ENCODE data around the gene ZFP36L1. TPM values are rescaled to one million over a fixed set of nuclear protein-coding genes. Genes with fewer than 3 reads are reported as not detected.

Gene ZFP36L1
- total and polyA plus RNA-seq, 7 experiments from 2014 or later = 82.0 to 231 (median 160) TPM

- Histone ChIP-seq H3K4me3 (ENCODE audit: low read length) (no peak overlapping the region), H3K36me3 (ENCODE audit: control insufficient read depth in 2 of 3, insufficient read depth in 3 of 3, low read length in 3 of 3) (no peaks in the 10 kb centered on the region), H3K9me3 (ENCODE audit: control insufficient read depth in 2 of 3, low read length in 3 of 3) (no peaks in the 10 kb centered on the region), H3K27ac (ENCODE audit: low read depth, low read length) (no peak overlapping the region), H3K27me3 (ENCODE audit: control insufficient read depth in 2 of 2, insufficient read depth in 2 of 2, low read length in 2 of 2) (no peaks in the 10 kb centered on the region), H3K4me1 (ENCODE audit: control insufficient read depth in 2 of 2, insufficient read depth in 2 of 2, low read length in 2 of 2) (peaks cover 0 to under 1% of the 10 kb centered on the region in 2 donors)
- ChIA-PET POLR2A (interaction anchor here (0.8 to 1.8 kb wide), 4 partner anchors 10 to 87 kb away, joined by 3 to 5 read pairs (median 4); no protein-coding TSS in a partner anchor), CTCF (no interaction called here)
- Mint-ChIP-seq H3K27ac (peak overlapping the region in 1 of 9 donors; percentile 76), H3K27me3 (peaks cover 0 to 3% (median 0%) of the 10 kb centered on the region in 5 donors), H3K4me3 (no peak overlapping the region), H3K36me3 (no peaks in the 10 kb centered on the region), H3K4me1 (peaks cover 20 to 34% (median 28%) of the 10 kb centered on the region in 7 donors), H3K9me3 (peaks cover 0 to 1% (median 0%) of the 10 kb centered on the region in 11 donors)
- DNase-seq (no peak), ATAC-seq (no peak)
- intact Hi-C loops (cut with micrococcal nuclease) = no loop called here
Observed at GRCh38 chr14:68762953-68763764, 29.7 kb downstream of the ZFP36L1 start.

DNA sequence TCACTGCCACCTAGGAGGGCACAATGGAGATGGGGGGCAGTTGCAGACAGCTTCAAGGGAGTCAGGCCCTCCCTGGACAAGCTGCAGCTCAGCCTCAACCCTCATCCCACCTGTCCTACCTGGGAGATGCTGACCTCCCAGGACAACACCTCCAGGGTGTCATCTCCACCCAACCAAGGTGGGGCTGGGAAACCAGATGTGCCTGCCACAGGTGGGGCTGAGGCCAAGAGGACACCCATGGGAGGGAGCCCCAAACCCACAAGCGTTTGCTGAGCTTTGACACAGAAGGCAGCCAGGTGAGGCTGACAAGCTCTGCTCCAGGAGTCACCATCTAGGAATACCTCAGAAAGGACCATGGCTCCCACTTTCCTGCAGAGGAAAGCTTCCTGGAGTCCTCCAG lies 31.5 kb downstream of the ZFP36L1 start:
- Mint-ChIP-seq H3K27ac (no peak overlapping the region), H3K36me3 (no peaks in the 10 kb centered on the region), H3K27me3 (peaks cover 0 to 3% (median 0%) of the 10 kb centered on the region in 5 donors), H3K9me3 (peaks cover 0 to 1% (median 0%) of the 10 kb centered on the region in 11 donors), H3K4me1 (peaks cover 23 to 40% (median 29%) of the 10 kb centered on the region in 7 donors), H3K4me3 (no peak overlapping the region)
- no peak for ATAC-seq
- Histone ChIP-seq H3K36me3 (ENCODE audit: control insufficient read depth in 2 of 3, insufficient read depth in 3 of 3, low read length in 3 of 3) (no peaks in the 10 kb centered on the region), H3K4me1 (ENCODE audit: control insufficient read depth in 2 of 2, insufficient read depth in 2 of 2, low read length in 2 of 2) (peaks cover 0 to 7% of the 10 kb centered on the region in 2 donors), H3K4me3 (ENCODE audit: low read length) (no peak overlapping the region), H3K27ac (ENCODE audit: low read depth, low read length) (no peak overlapping the region), H3K9me3 (ENCODE audit: control insufficient read depth in 2 of 3, low read length in 3 of 3) (no peaks in the 10 kb centered on the region), H3K27me3 (ENCODE audit: control insufficient read depth in 2 of 2, insufficient read depth in 2 of 2, low read length in 2 of 2) (no peaks in the 10 kb centered on the region)
- POLR2A ChIA-PET = no interaction called here
- DNase-seq = no peak
- intact Hi-C loops (cut with micrococcal nuclease) = no loop called here
- CTCF ChIA-PET = no interaction called here

DNA sequence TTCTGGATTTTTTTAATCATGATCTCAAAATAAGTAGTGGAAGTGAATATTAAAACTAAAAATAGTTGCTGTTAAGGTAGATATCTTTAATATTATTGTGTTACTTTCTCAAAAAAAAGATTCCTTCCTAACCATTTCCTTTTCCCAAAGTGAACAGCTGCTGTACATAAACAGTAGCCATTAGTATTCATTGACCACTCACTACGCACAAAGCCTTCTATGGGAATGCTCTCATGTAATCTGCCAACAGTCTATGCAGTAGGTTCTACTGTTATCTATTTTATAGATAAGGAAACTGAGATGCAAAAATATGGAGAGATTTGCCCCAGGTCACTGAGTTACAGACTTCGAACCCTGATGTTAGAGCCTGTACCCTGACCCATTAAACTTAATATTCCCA lies 32.1 kb downstream of the ZFP36L1 start:
- H3K27ac Mint-ChIP-seq = no peak overlapping the region
- POLR2A ChIA-PET = no interaction called here
- H3K27me3 Mint-ChIP-seq = peaks cover 0 to 5% (median 0%) of the 10 kb centered on the region in 5 donors

GRCh38 chr14:68759937-68760336 lies 32.9 kb downstream of the ZFP36L1 start:
- CTCF ChIA-PET = no interaction called here

More for the DNA sequence above, 32.1 kb downstream of the ZFP36L1 start:
- intact Hi-C loops (cut with micrococcal nuclease) = no loop called here
- peaks cover 2 to 7% of the 10 kb centered on the region in 2 donors for H3K4me1 ChIP-seq (ENCODE audit: control insufficient read depth in 2 of 2, insufficient read depth in 2 of 2, low read length in 2 of 2)
- no peak for DNase-seq
- no peak overlapping the region for H3K4me3 ChIP-seq (ENCODE audit: low read length)
- Mint-ChIP-seq H3K4me1 (peaks cover 19 to 37% (median 28%) of the 10 kb centered on the region in 7 donors), H3K36me3 (no peaks in the 10 kb centered on the region), H3K9me3 (peaks cover 0 to 2% (median 0%) of the 10 kb centered on the region in 11 donors), H3K4me3 (no peak overlapping the region)
- no peaks in the 10 kb centered on the region for H3K27me3 ChIP-seq (ENCODE audit: control insufficient read depth in 2 of 2, insufficient read depth in 2 of 2, low read length in 2 of 2)
- CTCF ChIA-PET = no interaction called here
- H3K36me3 ChIP-seq (ENCODE audit: control insufficient read depth in 2 of 3, insufficient read depth in 3 of 3, low read length in 3 of 3) = no peaks in the 10 kb centered on the region
- no peak for ATAC-seq
- no peaks in the 10 kb centered on the region for H3K9me3 ChIP-seq (ENCODE audit: control insufficient read depth in 2 of 3, low read length in 3 of 3)
- H3K27ac ChIP-seq (ENCODE audit: low read depth, low read length) = no peak overlapping the region

GRCh38 chr14:68759017-68759560 lies 33.8 kb downstream of the ZFP36L1 start:
- no peak overlapping the region for H3K27ac ChIP-seq (ENCODE audit: low read depth, low read length)
- H3K4me3 ChIP-seq (ENCODE audit: low read length) = no peak overlapping the region
- Mint-ChIP-seq H3K36me3 (no peaks in the 10 kb centered on the region), H3K4me3 (no peak overlapping the region), H3K27me3 (peaks cover 0 to 5% (median 0%) of the 10 kb centered on the region in 5 donors), H3K9me3 (peaks cover 0 to 2% (median 0%) of the 10 kb centered on the region in 11 donors), H3K4me1 (peaks cover 11 to 31% (median 21%) of the 10 kb centered on the region in 7 donors), H3K27ac (peak overlapping the region in 1 of 9 donors; percentile 37)
- ChIA-PET CTCF (no interaction called here), POLR2A (interaction anchor here (1.6 kb wide), 1 partner anchor 21 kb away, joined by 3 read pairs; no protein-coding TSS in a partner anchor)
- H3K4me1 ChIP-seq (ENCODE audit: control insufficient read depth in 2 of 2, insufficient read depth in 2 of 2, low read length in 2 of 2) = peaks cover 5 to 7% of the 10 kb centered on the region in 2 donors
- H3K36me3 ChIP-seq (ENCODE audit: control insufficient read depth in 2 of 3, insufficient read depth in 3 of 3, low read length in 3 of 3) = no peaks in the 10 kb centered on the region
- H3K27me3 ChIP-seq (ENCODE audit: control insufficient read depth in 2 of 2, insufficient read depth in 2 of 2, low read length in 2 of 2) = no peaks in the 10 kb centered on the region
- intact Hi-C loops (cut with micrococcal nuclease) = no loop called here
- no peak for DNase-seq
- H3K9me3 ChIP-seq (ENCODE audit: control insufficient read depth in 2 of 3, low read length in 3 of 3) = no peaks in the 10 kb centered on the region
- no peak for ATAC-seq

More at GRCh38 chr14:68759937-68760336, 32.9 kb downstream of the ZFP36L1 start:
- Histone ChIP-seq H3K4me1 (ENCODE audit: control insufficient read depth in 2 of 2, insufficient read depth in 2 of 2, low read length in 2 of 2) (peaks cover 5 to 7% of the 10 kb centered on the region in 2 donors), H3K36me3 (ENCODE audit: control insufficient read depth in 2 of 3, insufficient read depth in 3 of 3, low read length in 3 of 3) (no peaks in the 10 kb centered on the region), H3K27me3 (ENCODE audit: control insufficient read depth in 2 of 2, insufficient read depth in 2 of 2, low read length in 2 of 2) (no peaks in the 10 kb centered on the region), H3K4me3 (ENCODE audit: low read length) (no peak overlapping the region), H3K9me3 (ENCODE audit: control insufficient read depth in 2 of 3, low read length in 3 of 3) (no peaks in the 10 kb centered on the region), H3K27ac (ENCODE audit: low read depth, low read length) (no peak overlapping the region)
- DNase-seq (no peak), ATAC-seq (no peak)
- intact Hi-C loops (cut with micrococcal nuclease) = no loop called here
- Mint-ChIP-seq H3K27ac (peak overlapping the region in 3 of 9 donors; percentile 29 to 66 (median 48)), H3K4me3 (no peak overlapping the region), H3K36me3 (no peaks in the 10 kb centered on the region), H3K9me3 (peaks cover 0 to 2% (median 0%) of the 10 kb centered on the region in 11 donors), H3K27me3 (peaks cover 0 to 5% (median 0%) of the 10 kb centered on the region in 5 donors), H3K4me1 (peaks cover 16 to 31% (median 21%) of the 10 kb centered on the region in 7 donors)
- POLR2A ChIA-PET = interaction anchor here (1.6 kb wide), 1 partner anchor 20 kb away, joined by 3 read pairs; no protein-coding TSS in a partner anchor

DNA sequence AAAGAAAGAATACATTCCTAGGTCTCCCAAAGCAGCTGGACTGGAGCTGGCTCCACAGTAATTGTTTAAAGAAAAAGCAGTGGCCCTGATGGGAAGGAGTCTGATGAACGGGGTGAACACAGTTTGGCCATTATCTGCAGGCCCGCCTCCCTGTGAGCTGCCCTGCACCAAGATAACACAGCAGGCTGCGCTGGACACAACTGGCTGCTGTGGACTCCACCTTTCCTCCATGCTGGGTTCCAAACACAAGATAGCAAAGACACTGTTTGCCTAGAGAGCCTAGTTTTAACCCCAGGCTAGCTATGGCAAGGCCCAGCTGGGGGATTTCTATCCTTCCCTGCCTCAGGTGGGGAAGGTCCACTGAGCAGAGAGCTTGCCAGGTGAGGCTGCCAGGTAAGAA lies 34.6 kb downstream of the ZFP36L1 start:
- H3K4me1 ChIP-seq (ENCODE audit: control insufficient read depth in 2 of 2, insufficient read depth in 2 of 2, low read length in 2 of 2) = peaks cover 5 to 7% of the 10 kb centered on the region in 2 donors
- Mint-ChIP-seq H3K36me3 (no peaks in the 10 kb centered on the region), H3K4me3 (peak overlapping the region in 1 of 10 donors; percentile 14), H3K4me1 (peaks cover 11 to 31% (median 21%) of the 10 kb centered on the region in 7 donors), H3K27me3 (peaks cover 0 to 5% (median 0%) of the 10 kb centered on the region in 5 donors), H3K27ac (peak overlapping the region in 1 of 9 donors; percentile 36), H3K9me3 (peaks cover 0 to 2% (median 0%) of the 10 kb centered on the region in 11 donors)
- ChIA-PET CTCF (interaction anchor here (0.8 kb wide), 1 partner anchor 21 kb away, joined by 3 read pairs; no protein-coding TSS in a partner anchor), POLR2A (interaction anchor here (0.9 to 1.6 kb wide), 2 partner anchors 22 to 24 kb away, joined by 3 read pairs; no protein-coding TSS in a partner anchor)
- H3K36me3 ChIP-seq (ENCODE audit: control insufficient read depth in 2 of 3, insufficient read depth in 3 of 3, low read length in 3 of 3) = no peaks in the 10 kb centered on the region
- no peak overlapping the region for H3K27ac ChIP-seq (ENCODE audit: low read depth, low read length)
- intact Hi-C loops (cut with micrococcal nuclease) = no loop called here
- H3K9me3 ChIP-seq (ENCODE audit: control insufficient read depth in 2 of 3, low read length in 3 of 3) = no peaks in the 10 kb centered on the region
- no peak for ATAC-seq
- no peak overlapping the region for H3K4me3 ChIP-seq (ENCODE audit: low read length)
- no peak for DNase-seq
- no peaks in the 10 kb centered on the region for H3K27me3 ChIP-seq (ENCODE audit: control insufficient read depth in 2 of 2, insufficient read depth in 2 of 2, low read length in 2 of 2)
